ENCODE results near the gene TNFRSF25.

DNA sequence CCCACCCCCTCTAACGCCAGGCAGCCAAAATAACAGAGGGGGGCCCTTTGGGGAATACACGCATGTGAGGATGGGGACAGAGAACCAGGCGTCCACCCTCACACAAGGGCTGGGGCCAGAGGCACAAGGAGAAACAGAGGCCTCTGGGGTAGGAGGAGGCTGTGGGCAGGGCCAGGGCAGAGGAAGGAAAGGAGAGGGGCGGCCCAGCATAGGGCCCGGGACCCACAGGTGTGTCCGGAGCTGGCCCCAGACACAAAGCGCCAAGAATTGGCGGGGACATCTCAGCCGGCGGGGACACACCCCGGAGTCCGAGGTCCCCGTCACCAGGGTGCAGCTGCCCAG, 18.8 kb upstream of the TNFRSF25 start:
- TF ChIP-seq, protein P1, sequence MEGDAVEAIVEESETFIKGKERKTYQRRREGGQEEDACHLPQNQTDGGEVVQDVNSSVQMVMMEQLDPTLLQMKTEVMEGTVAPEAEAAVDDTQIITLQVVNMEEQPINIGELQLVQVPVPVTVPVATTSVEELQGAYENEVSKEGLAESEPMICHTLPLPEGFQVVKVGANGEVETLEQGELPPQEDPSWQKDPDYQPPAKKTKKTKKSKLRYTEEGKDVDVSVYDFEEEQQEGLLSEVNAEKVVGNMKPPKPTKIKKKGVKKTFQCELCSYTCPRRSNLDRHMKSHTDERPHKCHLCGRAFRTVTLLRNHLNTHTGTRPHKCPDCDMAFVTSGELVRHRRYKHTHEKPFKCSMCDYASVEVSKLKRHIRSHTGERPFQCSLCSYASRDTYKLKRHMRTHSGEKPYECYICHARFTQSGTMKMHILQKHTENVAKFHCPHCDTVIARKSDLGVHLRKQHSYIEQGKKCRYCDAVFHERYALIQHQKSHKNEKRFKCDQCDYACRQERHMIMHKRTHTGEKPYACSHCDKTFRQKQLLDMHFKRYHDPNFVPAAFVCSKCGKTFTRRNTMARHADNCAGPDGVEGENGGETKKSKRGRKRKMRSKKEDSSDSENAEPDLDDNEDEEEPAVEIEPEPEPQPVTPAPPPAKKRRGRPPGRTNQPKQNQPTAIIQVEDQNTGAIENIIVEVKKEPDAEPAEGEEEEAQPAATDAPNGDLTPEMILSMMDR (IDR thresholded peaks at IDR 0.05): no peak
- no peak for TF ChIP-seq EP300 (IDR thresholded peaks at IDR 0.05)
- no peak for TF ChIP-seq POLR2AphosphoS5 (IDR thresholded peaks at IDR 0.05)
- no peak for TF ChIP-seq POLR2A (IDR thresholded peaks at IDR 0.05)
